Neural cell (in vitro differentiated cells): ENCODE results near the gene PTPRN2. TPM values are rescaled to one million over a fixed set of nuclear protein-coding genes. Genes with fewer than 3 reads are reported as not detected.

Experiments
- H2AFZ ChIP-seq: fragments of 200-600, 300-800 bp; sonication (generic), shearing (Covaris generic); 2 replicates; pipeline ENCODE4 v1.6.0; 2014; ENCODE audit warnings: low read depth, mild to moderate bottlenecking, antibody characterized with exemption, low read length, moderate library complexity
- H3F3A ChIP-seq: fragments of 200-600 bp; shearing (Covaris generic); 2 replicates; pipeline ENCODE4 v1.6.1; 2016; ENCODE audit warnings: mild to moderate bottlenecking, moderate library complexity, mixed read lengths, antibody characterized with exemption, low read length; ENCODE audit not compliant: insufficient read depth, poor library complexity, severe bottlenecking
- H3K27ac ChIP-seq: fragments of 200-600, 300-800 bp; sonication (generic), shearing (Covaris generic); 2 replicates; pipeline ENCODE4 v1.5.1; 2014; ENCODE audit warnings: mild to moderate bottlenecking, low read length, moderate library complexity
- H3K27me3 ChIP-seq: fragments of 300-800, 200-600 bp; sonication (generic), shearing (Covaris generic); 2 replicates; pipeline ENCODE4 v1.6.0; 2014; ENCODE audit warnings: mild to moderate bottlenecking, low read depth, low read length, moderate library complexity; ENCODE audit not compliant: insufficient read depth
- H3K36me3 ChIP-seq: fragments of 300-800, 200-600 bp; sonication (generic), shearing (Covaris generic); 2 replicates; pipeline ENCODE4 v1.5.1; 2014; ENCODE audit warnings: mild to moderate bottlenecking, antibody characterized with exemption, low read length, moderate library complexity; ENCODE audit not compliant: insufficient read depth
- H3K4me2 ChIP-seq: fragments of 300-800, 200-600 bp; sonication (generic), shearing (Covaris generic); 2 replicates; pipeline ENCODE4 v1.6.0; 2014; ENCODE audit warnings: mild to moderate bottlenecking, low read length
- H3K4me3 ChIP-seq: fragments of 300-800, 200-600 bp; sonication (generic), shearing (Covaris generic); 2 replicates; pipeline ENCODE4 v1.5.1; 2014; ENCODE audit warnings: mild to moderate bottlenecking, low read length, moderate library complexity
- H3K79me2 ChIP-seq: fragments of 200-600 bp; shearing (Covaris generic); replicated peaks from 2 replicates; pipeline ENCODE4 v1.6.0; 2014; ENCODE audit warnings: mild to moderate bottlenecking, low read length, moderate library complexity; ENCODE audit not compliant: insufficient read depth
- H3K9ac ChIP-seq: fragments of 300-800, 200-600 bp; sonication (generic), shearing (Covaris generic); 2 replicates; pipeline ENCODE4 v1.6.1; 2016; ENCODE audit warnings: mild to moderate bottlenecking, low read length, mixed read lengths
- H3K9me2 ChIP-seq: fragments of 200-600 bp; shearing (Covaris generic); 2 replicates; pipeline ENCODE4 v1.6.1; 2016; ENCODE audit warnings: mild to moderate bottlenecking, low read length, mixed read lengths; ENCODE audit not compliant: insufficient read depth
- H3K9me3 ChIP-seq: fragments of 200-600, 300-800 bp; sonication (generic), shearing (Covaris generic); 2 replicates; pipeline ENCODE4 v1.6.1; 2016; ENCODE audit warnings: mild to moderate bottlenecking, mixed run types, low read length, moderate library complexity, mixed read lengths
- H4K20me1 ChIP-seq: fragments of 200-600 bp; shearing (Covaris generic); 2 replicates; pipeline ENCODE4 v1.6.1; 2016; ENCODE audit warnings: mild to moderate bottlenecking, mixed run types; ENCODE audit not compliant: insufficient read depth
- EP300 ChIP-seq: fragments of 450-650 bp; conservative IDR thresholded peaks from 2 replicates; pipeline ENCODE4 v1.6.1; 2014; ENCODE audit warnings: antibody characterized with exemption, mild to moderate bottlenecking, moderate library complexity; ENCODE audit not compliant: poor library complexity, severe bottlenecking
- EZH2 ChIP-seq: fragments of 200-600, 300-800 bp; shearing (Covaris generic), sonication (generic); IDR thresholded peaks from 2 replicates; pipeline ENCODE4 v1.6.1; 2014; ENCODE audit warnings: antibody characterized with exemption, low read length, borderline replicate concordance, mild to moderate bottlenecking; ENCODE audit not compliant: insufficient read depth, poor library complexity, severe bottlenecking
- MXI1 ChIP-seq: fragments of 450-650 bp; conservative IDR thresholded peaks from 2 replicates; pipeline ENCODE4 v1.6.1; 2014; ENCODE audit warnings: antibody characterized with exemption, mild to moderate bottlenecking; ENCODE audit not compliant: poor library complexity, severe bottlenecking
- POLR2AphosphoS5 ChIP-seq: IDR thresholded peaks from 2 replicates; pipeline ENCODE4 v1.6.1; 2012
- RAD21 ChIP-seq: fragments of 450-650 bp; conservative IDR thresholded peaks from 2 replicates; pipeline ENCODE4 v1.6.1; 2014; ENCODE audit warnings: antibody characterized with exemption, mild to moderate bottlenecking, moderate library complexity
- REST ChIP-seq: IDR thresholded peaks from 2 replicates; pipeline ENCODE4 v1.6.1; 2012; ENCODE audit warnings: borderline replicate concordance
- SMC3 ChIP-seq: fragments of 450-650 bp; conservative IDR thresholded peaks from 2 replicates; pipeline ENCODE4 v1.6.1; 2014; ENCODE audit warnings: antibody characterized with exemption, mild to moderate bottlenecking, moderate library complexity; ENCODE audit not compliant: poor library complexity
- TAF1 ChIP-seq: IDR thresholded peaks from 2 replicates; pipeline ENCODE4 v1.6.1; 2012; ENCODE audit warnings: low read depth
- polyA plus RNA-seq: library from polyadenylated mRNA; depleted of rRNA; stranded (reverse); fragments of >200 nt; gene quantifications from 2 replicates; pipeline ENCODE4 v1.2.3, GENCODE V29; 2014
- TF ChIP-seq, protein P1 (sequence below): fragments of 450-650 bp; IDR thresholded peaks from 2 replicates; pipeline ENCODE4 v1.5.1; 2014; ENCODE audit warnings: antibody characterized with exemption, mild to moderate bottlenecking, moderate library complexity; ENCODE audit not compliant: poor library complexity, severe bottlenecking

Gene PTPRN2
- polyA plus RNA-seq, 1 donor from 2014 or later = 31.0 TPM

DNA sequence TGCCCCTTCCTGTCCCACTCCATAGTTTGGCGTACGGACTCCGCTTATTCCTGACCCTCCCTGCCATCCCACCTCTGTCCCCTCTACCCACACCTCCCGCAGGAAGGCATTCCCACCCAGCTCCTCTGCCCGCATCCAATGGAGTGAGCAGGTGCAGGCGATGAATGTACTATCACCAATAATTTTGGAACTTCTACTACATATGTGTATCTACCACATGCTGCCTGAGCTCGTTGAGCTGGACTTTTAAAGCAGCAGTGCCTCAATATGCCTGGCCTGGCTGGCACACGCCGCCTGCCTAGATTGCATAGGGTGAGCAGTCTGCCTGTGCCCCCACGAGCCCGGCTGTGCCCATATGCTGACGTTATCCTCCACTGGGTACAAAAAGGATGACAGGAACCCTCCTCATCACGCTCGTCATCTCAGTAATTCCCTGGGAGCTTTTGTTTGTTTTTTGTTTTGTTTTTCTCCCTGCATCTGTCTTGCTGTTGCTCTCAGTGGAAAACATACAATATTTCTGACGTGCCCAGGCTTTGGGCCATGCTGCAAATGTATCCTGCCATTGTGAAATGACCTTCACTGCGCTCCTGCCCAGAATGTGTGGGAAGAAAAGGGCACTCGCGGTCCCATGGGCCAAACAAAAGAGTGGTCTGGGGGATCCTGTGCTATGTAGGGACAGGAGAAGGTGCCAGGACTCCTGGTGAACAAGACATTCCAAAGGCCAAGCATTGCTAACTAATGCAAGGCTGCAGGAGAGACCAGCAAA, 302.8 kb downstream of the PTPRN2 start:
- no peak overlapping the region for H3K9ac ChIP-seq
- H3K27ac ChIP-seq = no peak overlapping the region
- no peaks in the 10 kb centered on the region for H3K36me3 ChIP-seq
- H3F3A ChIP-seq = no peaks in the 10 kb centered on the region
- H3K79me2 ChIP-seq = no peaks in the 10 kb centered on the region
- no peaks in the 10 kb centered on the region for H4K20me1 ChIP-seq
- TF ChIP-seq RAD21 = no peak
- TF ChIP-seq, protein P1, sequence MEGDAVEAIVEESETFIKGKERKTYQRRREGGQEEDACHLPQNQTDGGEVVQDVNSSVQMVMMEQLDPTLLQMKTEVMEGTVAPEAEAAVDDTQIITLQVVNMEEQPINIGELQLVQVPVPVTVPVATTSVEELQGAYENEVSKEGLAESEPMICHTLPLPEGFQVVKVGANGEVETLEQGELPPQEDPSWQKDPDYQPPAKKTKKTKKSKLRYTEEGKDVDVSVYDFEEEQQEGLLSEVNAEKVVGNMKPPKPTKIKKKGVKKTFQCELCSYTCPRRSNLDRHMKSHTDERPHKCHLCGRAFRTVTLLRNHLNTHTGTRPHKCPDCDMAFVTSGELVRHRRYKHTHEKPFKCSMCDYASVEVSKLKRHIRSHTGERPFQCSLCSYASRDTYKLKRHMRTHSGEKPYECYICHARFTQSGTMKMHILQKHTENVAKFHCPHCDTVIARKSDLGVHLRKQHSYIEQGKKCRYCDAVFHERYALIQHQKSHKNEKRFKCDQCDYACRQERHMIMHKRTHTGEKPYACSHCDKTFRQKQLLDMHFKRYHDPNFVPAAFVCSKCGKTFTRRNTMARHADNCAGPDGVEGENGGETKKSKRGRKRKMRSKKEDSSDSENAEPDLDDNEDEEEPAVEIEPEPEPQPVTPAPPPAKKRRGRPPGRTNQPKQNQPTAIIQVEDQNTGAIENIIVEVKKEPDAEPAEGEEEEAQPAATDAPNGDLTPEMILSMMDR = no peak
- TF ChIP-seq TAF1 = no peak
- no peak for TF ChIP-seq POLR2AphosphoS5
- TF ChIP-seq SMC3 = no peak
- no peak for TF ChIP-seq EP300
- H2AFZ ChIP-seq = no peak overlapping the region
- peaks cover 12% of the 10 kb centered on the region for H3K9me3 ChIP-seq
- H3K4me3 ChIP-seq = no peak overlapping the region
- H3K27me3 ChIP-seq = no peaks in the 10 kb centered on the region
- H3K4me2 ChIP-seq = no peak overlapping the region
- H3K9me2 ChIP-seq = no peaks in the 10 kb centered on the region

DNA sequence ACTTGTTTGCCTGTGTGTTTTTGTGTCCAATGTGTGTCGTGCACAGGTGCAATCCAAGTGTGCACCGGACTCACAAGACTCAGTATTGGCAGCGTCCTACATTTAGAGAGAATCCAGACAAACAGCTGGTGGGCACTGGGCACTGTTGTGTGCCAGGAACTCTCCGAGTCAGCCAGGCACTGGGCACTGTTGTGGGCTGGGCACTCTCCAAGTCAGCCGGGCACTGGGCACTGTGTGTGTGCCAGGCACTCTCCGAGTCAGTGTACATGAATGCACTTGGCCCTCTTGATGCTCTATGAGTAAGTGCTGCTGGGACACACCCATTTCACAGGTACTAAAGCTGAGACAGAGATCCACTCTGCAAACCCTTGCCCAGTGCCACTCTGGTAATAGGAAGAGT, 303.5 kb downstream of the PTPRN2 start:
- Histone ChIP-seq H3K9me3 (peaks cover 7% of the 10 kb centered on the region), H3K36me3 (no peaks in the 10 kb centered on the region)

More for the DNA sequence above, 303.5 kb downstream of the PTPRN2 start:
- no peaks in the 10 kb centered on the region for H3K9me2 ChIP-seq
- H2AFZ ChIP-seq = no peak overlapping the region
- no peak overlapping the region for H3K9ac ChIP-seq
- TF ChIP-seq, protein P1 = no peak
- TF ChIP-seq RAD21 (no peak), EP300 (no peak), REST (no peak), POLR2AphosphoS5 (no peak), TAF1 (no peak), MXI1 (no peak), EZH2 (no peak), SMC3 (no peak)
- no peak overlapping the region for H3K4me3 ChIP-seq
- H3K79me2 ChIP-seq = no peaks in the 10 kb centered on the region
- no peak overlapping the region for H3K4me2 ChIP-seq
- no peaks in the 10 kb centered on the region for H4K20me1 ChIP-seq
- H3K27me3 ChIP-seq = no peaks in the 10 kb centered on the region
- H3K27ac ChIP-seq = no peak overlapping the region
- H3F3A ChIP-seq = no peaks in the 10 kb centered on the region
